BLaER1 treated with 17β-estradiol and CSF1 and Interleukin-3, amounts not matched to agents 10 nM and 100 nM (cell line): ENCODE measurements around the gene TMEM150B.

Experiments
- H3K27ac ChIP-seq, 11 experiments: shearing (Covaris generic); formaldehyde crosslinking; 2 replicates each; pipeline ENCODE4 v1.8.1; 2022
- H3K27me3 ChIP-seq, 11 experiments: shearing (Covaris generic); formaldehyde crosslinking; 2 replicates each; pipeline ENCODE4 v1.8.1; 2022
- H3K36me3 ChIP-seq, 11 experiments: shearing (Covaris generic); formaldehyde crosslinking; 2 replicates each; pipeline ENCODE4 v1.8.1; 2022
- H3K4me1 ChIP-seq, 10 experiments: shearing (Covaris generic); formaldehyde crosslinking; 2 replicates each; pipeline ENCODE4 v1.8.1; 2022
- H3K4me2 ChIP-seq, 11 experiments: shearing (Covaris generic); formaldehyde crosslinking; 2 replicates each; pipeline ENCODE4 v1.8.1; 2022
- H3K4me3 ChIP-seq, 10 experiments: shearing (Covaris generic); formaldehyde crosslinking; 2 replicates each; pipeline ENCODE4 v1.8.1; 2022
- H3K9ac ChIP-seq, 11 experiments: shearing (Covaris generic); formaldehyde crosslinking; 2 replicates each; pipeline ENCODE4 v1.8.1; 2022
- H3K9me3 ChIP-seq, 11 experiments: shearing (Covaris generic); formaldehyde crosslinking; replicated peaks in 1 of 11; 2 replicates each; pipeline ENCODE4 v1.8.1; 2022
- H4K20me1 ChIP-seq, 11 experiments: shearing (Covaris generic); formaldehyde crosslinking; 2 replicates each; pipeline ENCODE4 v1.8.1; 2022
- Cebpa-rat ChIP-seq, 11 experiments: shearing (Covaris generic); IDR thresholded peaks; 2 replicates each; pipeline ENCODE4 v1.8.1; 2022

Gene TMEM150B

GRCh38 chr19:55358943-55359908 is 34.1 kb upstream of the TMEM150B start:
- Histone ChIP-seq H3K9me3 (no peaks in the 10 kb centered on the region; a peak in 1 of 22 replicates), H3K27ac (no peak overlapping the region), H4K20me1 (no peaks in the 10 kb centered on the region; a peak in 1 of 22 replicates), H3K36me3 (no peaks in the 10 kb centered on the region), H3K9ac (no peak overlapping the region), H3K4me1 (peaks cover 0 to 11% (median 0%) of the 10 kb centered on the region in 10 experiments; a peak in 6 of 20 replicates), H3K4me2 (no peak overlapping the region), H3K27me3 (peaks cover 31 to 44% (median 37%) of the 10 kb centered on the region in 11 experiments), H3K4me3 (no peak overlapping the region)
- TF ChIP-seq Cebpa-rat (IDR thresholded peaks at IDR 0.05), result no peak

- H4K20me1 ChIP-seq, result peaks cover 0 to under 1% (median 0%) of the 10 kb centered on the region in 11 experiments; a peak in 2 of 22 replicates
- TF ChIP-seq Cebpa-rat (IDR thresholded peaks at IDR 0.05), result no peak
- peaks cover 3 to 11% (median 4%) of the 10 kb centered on the region in 10 experiments for H3K4me1 ChIP-seq
Observed at GRCh38 chr19:55358493-55358892, 33.4 kb upstream of the TMEM150B start.

GRCh38 chr19:55355213-55355821 is 30.2 kb upstream of the TMEM150B start:
- Histone ChIP-seq H3K9me3 (no peaks in the 10 kb centered on the region; a peak in 1 of 22 replicates), H3K4me1 (peaks cover 20 to 40% (median 31%) of the 10 kb centered on the region in 10 experiments), H3K27me3 (peaks cover 60 to 76% (median 65%) of the 10 kb centered on the region in 11 experiments), H3K4me2 (no peak overlapping the region), H3K36me3 (no peaks in the 10 kb centered on the region), H3K27ac (no peak overlapping the region), H3K4me3 (no peak overlapping the region), H4K20me1 (peaks cover 0 to 9% (median 0%) of the 10 kb centered on the region in 11 experiments; a peak in 4 of 22 replicates), H3K9ac (no peak overlapping the region)
- no peak for TF ChIP-seq Cebpa-rat (IDR thresholded peaks at IDR 0.05)

More at GRCh38 chr19:55358493-55358892, 33.4 kb upstream of the TMEM150B start:
- H3K27ac ChIP-seq, result no peak overlapping the region
- no peak overlapping the region for H3K4me2 ChIP-seq
- H3K9me3 ChIP-seq, result no peaks in the 10 kb centered on the region; a peak in 1 of 22 replicates
- peaks cover 38 to 51% (median 44%) of the 10 kb centered on the region in 11 experiments for H3K27me3 ChIP-seq
- no peak overlapping the region for H3K9ac ChIP-seq
- H3K4me3 ChIP-seq, result no peak overlapping the region
- H3K36me3 ChIP-seq, result no peaks in the 10 kb centered on the region

- H3K4me1 ChIP-seq, result peaks cover 20 to 43% (median 31%) of the 10 kb centered on the region in 10 experiments
- H3K9ac ChIP-seq, result peak within 1 kb of the TSS in 10 of 11 experiments; percentile 7 to 58 (median 38); a peak in 12 of 22 replicates
- H3K27me3 ChIP-seq, result peaks cover 60 to 76% (median 65%) of the 10 kb centered on the region in 11 experiments
- H3K27ac ChIP-seq, result no peak within 1 kb of the TSS
- H3K4me3 ChIP-seq, result peak within 1 kb of the TSS; percentile 47 to 70 (median 54)
- no peaks in the 10 kb centered on the region; a peak in 1 of 22 replicates for H3K9me3 ChIP-seq
- H4K20me1 ChIP-seq, result peaks cover 0 to 13% (median 0%) of the 10 kb centered on the region in 11 experiments; a peak in 4 of 22 replicates
- H3K4me2 ChIP-seq, result peak within 1 kb of the TSS; percentile 86 to 99 (median 94)
- TF ChIP-seq Cebpa-rat (IDR thresholded peaks at IDR 0.05), result no peak
- H3K36me3 ChIP-seq, result no peaks in the 10 kb centered on the region
Observed at GRCh38 chr19:55354698-55355212, 29.6 kb upstream of the TMEM150B start, which contains the start of gene COX6B2. Gene COX6B2 (minus strand): TSS chr19:55354719. CDS start chr19:55354521, 198 bp downstream.

- peaks cover 20 to 48% (median 36%) of the 10 kb centered on the region in 10 experiments for H3K4me1 ChIP-seq
- peak overlapping the region in 10 of 11 experiments; percentile 7 to 58 (median 38); a peak in 12 of 22 replicates for H3K9ac ChIP-seq
- peaks cover 60 to 76% (median 65%) of the 10 kb centered on the region in 11 experiments for H3K27me3 ChIP-seq
- H3K4me2 ChIP-seq, result peak overlapping the region; percentile 86 to 99 (median 94)
- H3K27ac ChIP-seq, result no peak overlapping the region
- peaks cover 0 to 13% (median 0%) of the 10 kb centered on the region in 11 experiments; a peak in 4 of 22 replicates for H4K20me1 ChIP-seq
- H3K36me3 ChIP-seq, result no peaks in the 10 kb centered on the region; a peak in 1 of 22 replicates
- no peaks in the 10 kb centered on the region; a peak in 1 of 22 replicates for H3K9me3 ChIP-seq
- H3K4me3 ChIP-seq, result peak overlapping the region; percentile 47 to 70 (median 54)
- TF ChIP-seq Cebpa-rat (IDR thresholded peaks at IDR 0.05), result no peak
Observed at GRCh38 chr19:55353803-55354697, 28.9 kb upstream of the TMEM150B start.

GRCh38 chr19:55353356-55353802 is 28.2 kb upstream of the TMEM150B start:
- H3K9ac ChIP-seq, result peak overlapping the region in 10 of 11 experiments; percentile 7 to 58 (median 34); a peak in 10 of 22 replicates
- no peak for TF ChIP-seq Cebpa-rat (IDR thresholded peaks at IDR 0.05)
- peaks cover 0 to 5% (median 0%) of the 10 kb centered on the region in 11 experiments; a peak in 2 of 22 replicates for H3K36me3 ChIP-seq
- H3K9me3 ChIP-seq, result no peaks in the 10 kb centered on the region; a peak in 1 of 22 replicates
- no peak overlapping the region for H3K27ac ChIP-seq
- peaks cover 23 to 55% (median 43%) of the 10 kb centered on the region in 10 experiments for H3K4me1 ChIP-seq
- peaks cover 60 to 74% (median 65%) of the 10 kb centered on the region in 11 experiments for H3K27me3 ChIP-seq
- H3K4me3 ChIP-seq, result peak overlapping the region; percentile 47 to 70 (median 54)
- peak overlapping the region; percentile 86 to 99 (median 94) for H3K4me2 ChIP-seq
- H4K20me1 ChIP-seq, result peaks cover 0 to 18% (median 0%) of the 10 kb centered on the region in 11 experiments; a peak in 5 of 22 replicates

- H3K27ac ChIP-seq, result no peak overlapping the region
- peaks cover 23 to 62% (median 51%) of the 10 kb centered on the region in 10 experiments for H3K4me1 ChIP-seq
- peak overlapping the region; percentile 50 to 98 (median 89); a peak in 20 of 22 replicates for H3K4me2 ChIP-seq
Observed at GRCh38 chr19:55352549-55353145, 27.5 kb upstream of the TMEM150B start.

More at GRCh38 chr19:55352549-55353145, 27.5 kb upstream of the TMEM150B start:
- no peak for TF ChIP-seq Cebpa-rat (IDR thresholded peaks at IDR 0.05)
- peaks cover 0 to 25% (median 0%) of the 10 kb centered on the region in 11 experiments; a peak in 5 of 22 replicates for H4K20me1 ChIP-seq
- H3K36me3 ChIP-seq, result peaks cover 0 to 8% (median 0%) of the 10 kb centered on the region in 11 experiments; a peak in 3 of 22 replicates
- peak overlapping the region in 3 of 10 experiments; percentile 52 to 70 (median 54); a peak in 2 of 20 replicates for H3K4me3 ChIP-seq
- peaks cover 60 to 67% (median 62%) of the 10 kb centered on the region in 11 experiments for H3K27me3 ChIP-seq
- no peaks in the 10 kb centered on the region; a peak in 1 of 22 replicates for H3K9me3 ChIP-seq
- H3K9ac ChIP-seq, result no peak overlapping the region
